Measurements from ENCODE around the gene ZNF669.
"Not testable (repeated sequence)": the region's sequence is repeated elsewhere in the genome, so short reads cannot be mapped to it uniquely, and the experiment has no call there.

ZNF669 gene

DNA sequence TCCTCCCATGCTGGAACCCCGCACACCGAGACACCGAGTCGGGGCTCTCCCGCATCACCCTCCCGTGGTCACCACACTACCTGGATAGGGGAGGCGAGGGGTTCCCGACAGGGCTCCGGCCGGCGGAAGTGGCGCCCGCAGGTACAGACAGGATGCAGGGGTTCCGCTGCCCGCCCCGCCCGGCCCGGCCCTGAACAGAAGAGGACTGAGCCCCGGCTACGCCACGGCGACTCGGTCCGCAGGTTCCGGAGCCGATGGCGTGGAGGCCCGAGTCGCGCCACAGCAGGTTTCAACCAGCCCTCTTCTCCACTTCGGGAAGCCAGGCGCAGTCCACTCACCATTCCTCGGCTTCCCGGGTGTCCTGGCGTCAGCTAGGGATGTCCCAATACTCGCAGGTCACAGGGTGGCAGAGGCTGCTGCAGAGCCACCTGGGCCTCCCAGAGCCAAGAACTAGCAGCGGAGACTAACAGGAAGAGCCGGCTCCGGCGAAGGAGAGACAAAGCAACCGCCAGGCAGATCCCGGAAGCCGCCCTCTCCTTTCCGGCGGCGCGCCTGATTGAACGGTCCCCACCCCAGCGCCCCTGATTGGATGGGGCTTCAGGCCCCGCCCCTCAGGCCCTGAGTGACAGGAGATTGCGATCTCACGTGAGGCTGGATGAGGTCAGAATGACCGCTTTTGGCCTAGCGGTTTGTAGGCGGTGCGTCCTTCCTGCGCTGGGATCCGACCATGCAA lies at the start of gene ZNF669:
ZNF669 (minus strand) TSS at position 498 of the 733 bp plus-strand sequence; CDS start at position 341, 157 bp downstream.
- TF ChIP-seq PPARA (CRISPR knock-in tag; IDR thresholded peaks at IDR 0.05; ENCODE audit: borderline replicate concordance) (no peak), GLIS3 (CRISPR knock-in tag; IDR thresholded peaks at IDR 0.05) (no peak), ZNF70 (CRISPR knock-in tag; IDR thresholded peaks at IDR 0.05) (no peak), ARNTL (CRISPR knock-in tag; IDR thresholded peaks at IDR 0.05; ENCODE audit: borderline replicate concordance, low read depth) (no peak), ZNF565 (CRISPR knock-in tag; conservative IDR thresholded peaks at IDR 0.05; ENCODE audit: low read depth) (no peak), ISL1 (CRISPR knock-in tag; IDR thresholded peaks at IDR 0.05) (no peak), SNAI2 (CRISPR knock-in tag; IDR thresholded peaks at IDR 0.05) (no peak), ZFP3 (CRISPR knock-in tag; IDR thresholded peaks at IDR 0.05) (no peak), OSR1 (CRISPR knock-in tag; IDR thresholded peaks at IDR 0.05) (no peak), ZFP30 (CRISPR knock-in tag; IDR thresholded peaks at IDR 0.05) (no peak), BACH2 (CRISPR knock-in tag; IDR thresholded peaks at IDR 0.05; ENCODE audit: borderline replicate concordance) (no peak)
- TF ChIP-seq, protein P1, sequence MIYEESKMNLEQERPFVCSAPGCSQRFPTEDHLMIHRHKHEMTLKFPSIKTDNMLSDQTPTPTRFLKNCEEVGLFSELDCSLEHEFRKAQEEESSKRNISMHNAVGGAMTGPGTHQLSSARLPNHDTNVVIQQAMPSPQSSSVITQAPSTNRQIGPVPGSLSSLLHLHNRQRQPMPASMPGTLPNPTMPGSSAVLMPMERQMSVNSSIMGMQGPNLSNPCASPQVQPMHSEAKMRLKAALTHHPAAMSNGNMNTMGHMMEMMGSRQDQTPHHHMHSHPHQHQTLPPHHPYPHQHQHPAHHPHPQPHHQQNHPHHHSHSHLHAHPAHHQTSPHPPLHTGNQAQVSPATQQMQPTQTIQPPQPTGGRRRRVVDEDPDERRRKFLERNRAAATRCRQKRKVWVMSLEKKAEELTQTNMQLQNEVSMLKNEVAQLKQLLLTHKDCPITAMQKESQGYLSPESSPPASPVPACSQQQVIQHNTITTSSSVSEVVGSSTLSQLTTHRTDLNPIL (CRISPR knock-in tag; IDR thresholded peaks at IDR 0.05; ENCODE audit: low read depth) = no peak
- TF ChIP-seq, protein P2, sequence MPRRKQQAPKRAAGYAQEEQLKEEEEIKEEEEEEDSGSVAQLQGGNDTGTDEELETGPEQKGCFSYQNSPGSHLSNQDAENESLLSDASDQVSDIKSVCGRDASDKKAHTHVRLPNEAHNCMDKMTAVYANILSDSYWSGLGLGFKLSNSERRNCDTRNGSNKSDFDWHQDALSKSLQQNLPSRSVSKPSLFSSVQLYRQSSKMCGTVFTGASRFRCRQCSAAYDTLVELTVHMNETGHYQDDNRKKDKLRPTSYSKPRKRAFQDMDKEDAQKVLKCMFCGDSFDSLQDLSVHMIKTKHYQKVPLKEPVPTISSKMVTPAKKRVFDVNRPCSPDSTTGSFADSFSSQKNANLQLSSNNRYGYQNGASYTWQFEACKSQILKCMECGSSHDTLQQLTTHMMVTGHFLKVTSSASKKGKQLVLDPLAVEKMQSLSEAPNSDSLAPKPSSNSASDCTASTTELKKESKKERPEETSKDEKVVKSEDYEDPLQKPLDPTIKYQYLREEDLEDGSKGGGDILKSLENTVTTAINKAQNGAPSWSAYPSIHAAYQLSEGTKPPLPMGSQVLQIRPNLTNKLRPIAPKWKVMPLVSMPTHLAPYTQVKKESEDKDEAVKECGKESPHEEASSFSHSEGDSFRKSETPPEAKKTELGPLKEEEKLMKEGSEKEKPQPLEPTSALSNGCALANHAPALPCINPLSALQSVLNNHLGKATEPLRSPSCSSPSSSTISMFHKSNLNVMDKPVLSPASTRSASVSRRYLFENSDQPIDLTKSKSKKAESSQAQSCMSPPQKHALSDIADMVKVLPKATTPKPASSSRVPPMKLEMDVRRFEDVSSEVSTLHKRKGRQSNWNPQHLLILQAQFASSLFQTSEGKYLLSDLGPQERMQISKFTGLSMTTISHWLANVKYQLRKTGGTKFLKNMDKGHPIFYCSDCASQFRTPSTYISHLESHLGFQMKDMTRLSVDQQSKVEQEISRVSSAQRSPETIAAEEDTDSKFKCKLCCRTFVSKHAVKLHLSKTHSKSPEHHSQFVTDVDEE (CRISPR knock-in tag; IDR thresholded peaks at IDR 0.05) = no peak
- TF ChIP-seq, protein P3, sequence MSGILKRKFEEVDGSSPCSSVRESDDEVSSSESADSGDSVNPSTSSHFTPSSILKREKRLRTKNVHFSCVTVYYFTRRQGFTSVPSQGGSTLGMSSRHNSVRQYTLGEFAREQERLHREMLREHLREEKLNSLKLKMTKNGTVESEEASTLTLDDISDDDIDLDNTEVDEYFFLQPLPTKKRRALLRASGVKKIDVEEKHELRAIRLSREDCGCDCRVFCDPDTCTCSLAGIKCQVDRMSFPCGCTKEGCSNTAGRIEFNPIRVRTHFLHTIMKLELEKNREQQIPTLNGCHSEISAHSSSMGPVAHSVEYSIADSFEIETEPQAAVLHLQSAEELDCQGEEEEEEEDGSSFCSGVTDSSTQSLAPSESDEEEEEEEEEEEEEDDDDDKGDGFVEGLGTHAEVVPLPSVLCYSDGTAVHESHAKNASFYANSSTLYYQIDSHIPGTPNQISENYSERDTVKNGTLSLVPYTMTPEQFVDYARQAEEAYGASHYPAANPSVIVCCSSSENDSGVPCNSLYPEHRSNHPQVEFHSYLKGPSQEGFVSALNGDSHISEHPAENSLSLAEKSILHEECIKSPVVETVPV (CRISPR knock-in tag; IDR thresholded peaks at IDR 0.05) = no peak
- TF ChIP-seq, protein P4, sequence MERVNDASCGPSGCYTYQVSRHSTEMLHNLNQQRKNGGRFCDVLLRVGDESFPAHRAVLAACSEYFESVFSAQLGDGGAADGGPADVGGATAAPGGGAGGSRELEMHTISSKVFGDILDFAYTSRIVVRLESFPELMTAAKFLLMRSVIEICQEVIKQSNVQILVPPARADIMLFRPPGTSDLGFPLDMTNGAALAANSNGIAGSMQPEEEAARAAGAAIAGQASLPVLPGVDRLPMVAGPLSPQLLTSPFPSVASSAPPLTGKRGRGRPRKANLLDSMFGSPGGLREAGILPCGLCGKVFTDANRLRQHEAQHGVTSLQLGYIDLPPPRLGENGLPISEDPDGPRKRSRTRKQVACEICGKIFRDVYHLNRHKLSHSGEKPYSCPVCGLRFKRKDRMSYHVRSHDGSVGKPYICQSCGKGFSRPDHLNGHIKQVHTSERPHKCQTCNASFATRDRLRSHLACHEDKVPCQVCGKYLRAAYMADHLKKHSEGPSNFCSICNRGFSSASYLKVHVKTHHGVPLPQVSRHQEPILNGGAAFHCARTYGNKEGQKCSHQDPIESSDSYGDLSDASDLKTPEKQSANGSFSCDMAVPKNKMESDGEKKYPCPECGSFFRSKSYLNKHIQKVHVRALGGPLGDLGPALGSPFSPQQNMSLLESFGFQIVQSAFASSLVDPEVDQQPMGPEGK (CRISPR knock-in tag; IDR thresholded peaks at IDR 0.05; ENCODE audit: borderline replicate concordance) = no peak
- peak; percentile 99 for ATAC-seq

DNA sequence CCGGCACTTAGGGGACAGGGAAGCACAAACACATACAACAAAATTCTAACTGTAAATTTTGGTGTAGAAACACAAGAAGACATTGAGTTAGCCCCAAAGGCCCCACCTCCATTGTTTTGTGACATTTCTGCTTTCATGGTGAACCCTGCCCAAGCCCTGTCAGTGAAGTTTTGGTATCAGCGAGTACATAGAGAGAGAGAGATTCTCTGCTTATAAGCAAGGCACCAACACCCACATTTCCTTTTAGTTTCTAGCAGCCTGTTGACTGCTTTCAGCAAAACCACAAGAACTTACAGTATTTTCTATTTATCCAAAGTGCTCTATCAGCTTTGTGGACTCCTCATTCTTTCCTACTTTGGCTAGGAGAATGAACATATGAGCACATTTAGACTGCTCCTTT lies 43.6 kb upstream of the ZNF669 start:
- ATAC-seq = no peak
- TF ChIP-seq, protein P3 (CRISPR knock-in tag; IDR thresholded peaks at IDR 0.05) = no peak
- TF ChIP-seq ESRRG (CRISPR knock-in tag; IDR thresholded peaks at IDR 0.05) = no peak
- TF ChIP-seq, protein P4 (CRISPR knock-in tag; IDR thresholded peaks at IDR 0.05; ENCODE audit: borderline replicate concordance) = no peak
- TF ChIP-seq, protein P1 (CRISPR knock-in tag; IDR thresholded peaks at IDR 0.05; ENCODE audit: low read depth) = no peak
- TF ChIP-seq ZNF8 (CRISPR knock-in tag; IDR thresholded peaks at IDR 0.05) = no peak
- TF ChIP-seq, protein P2 (CRISPR knock-in tag; IDR thresholded peaks at IDR 0.05) = no peak
- TF ChIP-seq ZFP30 (CRISPR knock-in tag; IDR thresholded peaks at IDR 0.05) = no peak
- TF ChIP-seq CSDC2 (CRISPR knock-in tag; IDR thresholded peaks at IDR 0.05) = no peak
- no peak for TF ChIP-seq PPARA (CRISPR knock-in tag; IDR thresholded peaks at IDR 0.05; ENCODE audit: borderline replicate concordance)
- no peak for TF ChIP-seq BACH2 (CRISPR knock-in tag; IDR thresholded peaks at IDR 0.05; ENCODE audit: borderline replicate concordance)

DNA sequence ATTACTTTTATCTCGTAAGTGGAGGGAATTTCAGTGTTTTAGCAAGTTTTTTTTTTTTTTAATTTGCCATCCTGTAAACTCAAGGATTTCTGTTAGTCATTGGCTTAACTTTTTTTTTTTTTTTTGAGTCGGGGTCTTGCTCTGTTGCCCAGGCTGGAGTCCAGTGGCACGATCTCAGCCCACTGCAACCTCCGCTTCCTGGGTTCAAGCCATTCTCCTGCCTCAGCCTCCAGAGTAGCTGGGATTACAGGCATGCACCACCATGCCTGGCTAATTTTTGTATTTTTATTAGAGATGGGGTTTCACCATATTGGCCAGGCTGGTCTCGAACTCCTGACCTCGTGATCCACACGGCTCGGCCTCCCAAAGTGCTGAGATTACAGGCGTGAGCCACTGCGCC lies 43.0 kb upstream of the ZNF669 start:
- ATAC-seq = not testable (repeated sequence)
